Adipose tissue (tissue), 3 donors: ENCODE measurements around the gene FBXL5. TPM values are rescaled to one million over a fixed set of nuclear protein-coding genes. Genes with fewer than 3 reads are reported as not detected.
A peak's percentile ranks its signal among the peaks of the same experiment; 100 is the strongest.

ENCODE experiments used
- H3K27ac ChIP-seq: one replicate; pipeline ENCODE4 v1.5.1; 2013; ENCODE audit warnings: low read depth, low read length
- WGBS, 3 donors: extraction: QIAGEN DNeasy Blood & Tissue Kit; methylation state at CpG; one replicate each; pipeline ENCODE4 v1.1.7; 2013; 5-methylcytosine and 5-hydroxymethylcytosine counted together
- polyA plus RNA-seq, 3 donors: library from polyadenylated mRNA; stranded (reverse); fragments of 200-250 nt; gene quantifications; one replicate each; pipeline ENCODE4 v1.2.3, GENCODE V29; 2013
- donor health status: healthy with polysubstance abuse.
- donor health status: Bipolar disorder and iron deficiency.
- donor health status: healthy.

Gene FBXL5
- 100 to 1,000 TPM in 1 of 3 donors, 10 to 100 TPM in 2; 26.3 to 100 (median 79.4) TPM for polyA plus RNA-seq

- peak within 1 kb of the TSS; percentile 89 for H3K27ac ChIP-seq
- WGBS, 3 donors: 3 to 5% (median 4%) methylated on average over 68 to 85 of the region's 85 CpGs
Observed at GRCh38 chr4:15655223-15656037, at the start of gene FBXL5. FBXL5 (minus strand) TSS chr4:15655357; CDS start chr4:15655287, 70 bp downstream.

- H3K27ac ChIP-seq: no peak overlapping the region
Observed at GRCh38 chr4:15704129-15704528, 49.0 kb upstream of the FBXL5 start.

GRCh38 chr4:15703439-15703838, 48.3 kb upstream of the FBXL5 start:
- 79 to 85% (median 79%) methylated on average over 11 of the region's 11 CpGs for WGBS, 3 donors
- no peak overlapping the region for H3K27ac ChIP-seq

- 1 to 3% (median 2%) methylated on average over 35 to 43 of the region's 43 CpGs for WGBS, 3 donors
- H3K27ac ChIP-seq: no peak within 1 kb of the TSS
Observed at GRCh38 chr4:15702941-15703403, 47.8 kb upstream of the FBXL5 start, which contains the start of gene BST1. BST1 (plus strand) TSS chr4:15703065; CDS start chr4:15703145, 80 bp downstream.

- H3K27ac ChIP-seq: no peak overlapping the region
- WGBS, 3 donors: 91 to 100% (median 96%) methylated on average over 1 of the region's 1 CpG
Observed at GRCh38 chr4:15696866-15697265, 41.7 kb upstream of the FBXL5 start.

GRCh38 chr4:15695729-15696128, 40.6 kb upstream of the FBXL5 start:
- 72 to 78% (median 75%) methylated on average over 3 of the region's 3 CpGs for WGBS, 3 donors
- H3K27ac ChIP-seq: no peak overlapping the region

GRCh38 chr4:15695240-15695699, 40.1 kb upstream of the FBXL5 start:
- H3K27ac ChIP-seq: no peak overlapping the region
- WGBS, 3 donors: 86 to 90% (median 89%) methylated on average over 10 of the region's 10 CpGs

GRCh38 chr4:15694431-15694830, 39.3 kb upstream of the FBXL5 start:
- WGBS, 3 donors: 69 to 92% (median 85%) methylated on average over 4 of the region's 4 CpGs
- no peak overlapping the region for H3K27ac ChIP-seq

GRCh38 chr4:15692602-15693001, 37.4 kb upstream of the FBXL5 start:
- WGBS, 3 donors: 86 to 92% (median 90%) methylated on average over 2 of the region's 2 CpGs

GRCh38 chr4:15691346-15692135, 36.4 kb upstream of the FBXL5 start:
- 26 to 74% (median 43%) methylated on average over 3 of the region's 3 CpGs for WGBS, 3 donors
- H3K27ac ChIP-seq: no peak overlapping the region

More at GRCh38 chr4:15692602-15693001, 37.4 kb upstream of the FBXL5 start:
- H3K27ac ChIP-seq: no peak overlapping the region

- no peak overlapping the region for H3K27ac ChIP-seq
- 39 to 70% (median 40%) methylated on average over 7 of the region's 7 CpGs for WGBS, 3 donors
Observed at GRCh38 chr4:15690020-15690809, 35.1 kb upstream of the FBXL5 start.

GRCh38 chr4:15689540-15689939, 34.4 kb upstream of the FBXL5 start:
- 48 to 93% (median 56%) methylated on average over 2 of the region's 2 CpGs for WGBS, 3 donors
- no peak overlapping the region for H3K27ac ChIP-seq

GRCh38 chr4:15688051-15688450, 32.9 kb upstream of the FBXL5 start:
- no peak overlapping the region for H3K27ac ChIP-seq
- WGBS, 3 donors: 51 to 81% (median 55%) methylated on average over 5 of the region's 5 CpGs

- H3K27ac ChIP-seq: no peak overlapping the region
- WGBS, 3 donors: 90 to 93% (median 90%) methylated on average over 1 of the region's 1 CpG
Observed at GRCh38 chr4:15684498-15684897, 29.3 kb upstream of the FBXL5 start.

- WGBS, 3 donors: 54 to 81% (median 61%) methylated on average over 2 of the region's 2 CpGs
- no peak overlapping the region for H3K27ac ChIP-seq
Observed at GRCh38 chr4:15683143-15683495, 28.0 kb upstream of the FBXL5 start.

- WGBS, 3 donors: 26 to 40% (median 32%) methylated on average over 6 of the region's 6 CpGs
- peak overlapping the region; percentile 70 for H3K27ac ChIP-seq
Observed at GRCh38 chr4:15682242-15683142, 27.3 kb upstream of the FBXL5 start.

- WGBS, 3 donors: 0 to 1% (median 0%) methylated on average over 56 of the region's 56 CpGs
- H3K27ac ChIP-seq: peak within 1 kb of the TSS; percentile 70
Observed at GRCh38 chr4:15681372-15682241, 26.4 kb upstream of the FBXL5 start, which contains the start of gene FAM200B. FAM200B (plus strand) TSS chr4:15681827; CDS start chr4:15686978, 5,151 bp downstream.
